GM12874 (cell line): ENCODE results near the gene C2orf92.

Source experiments
- TF ChIP-seq, protein P1 (sequence below): IDR thresholded peaks from 2 replicates; pipeline ENCODE4 v1.5.1; 2011; ENCODE audit warnings: low read depth, mild to moderate bottlenecking, control low read depth, low read length, moderate library complexity; ENCODE audit not compliant: insufficient read depth

C2orf92 gene

DNA sequence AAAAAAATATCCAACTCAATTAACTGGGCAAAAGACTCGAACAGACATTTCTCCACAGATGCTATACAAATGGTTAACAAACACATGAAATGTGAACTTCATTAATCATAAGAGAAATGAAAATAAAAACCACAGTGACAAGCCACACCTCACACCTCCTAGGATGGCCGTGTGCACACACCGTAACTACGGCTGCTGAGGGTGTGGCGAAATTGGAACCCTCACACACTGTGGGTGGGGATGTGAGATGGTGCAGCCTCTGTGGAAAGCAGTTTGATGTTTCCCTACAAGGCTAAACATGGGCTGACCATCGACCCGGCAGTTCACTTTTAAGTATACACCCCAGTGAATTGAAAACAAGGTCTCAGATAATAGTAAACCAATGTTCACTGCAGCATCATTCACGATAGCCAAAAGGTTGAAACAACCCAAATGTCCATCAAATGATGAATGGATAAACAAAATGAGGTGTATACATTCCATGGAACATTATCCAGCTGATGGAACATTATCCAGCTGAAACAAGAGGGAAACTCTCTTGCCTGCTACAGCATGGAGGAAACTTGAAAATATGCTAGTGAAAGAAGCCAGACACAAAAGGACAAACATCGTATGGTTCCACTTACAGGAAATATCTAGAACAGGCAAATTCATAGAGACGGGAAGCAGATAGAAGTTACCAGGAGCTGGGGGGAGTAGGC, 76.1 kb downstream of the C2orf92 start:
- TF ChIP-seq, protein P1, sequence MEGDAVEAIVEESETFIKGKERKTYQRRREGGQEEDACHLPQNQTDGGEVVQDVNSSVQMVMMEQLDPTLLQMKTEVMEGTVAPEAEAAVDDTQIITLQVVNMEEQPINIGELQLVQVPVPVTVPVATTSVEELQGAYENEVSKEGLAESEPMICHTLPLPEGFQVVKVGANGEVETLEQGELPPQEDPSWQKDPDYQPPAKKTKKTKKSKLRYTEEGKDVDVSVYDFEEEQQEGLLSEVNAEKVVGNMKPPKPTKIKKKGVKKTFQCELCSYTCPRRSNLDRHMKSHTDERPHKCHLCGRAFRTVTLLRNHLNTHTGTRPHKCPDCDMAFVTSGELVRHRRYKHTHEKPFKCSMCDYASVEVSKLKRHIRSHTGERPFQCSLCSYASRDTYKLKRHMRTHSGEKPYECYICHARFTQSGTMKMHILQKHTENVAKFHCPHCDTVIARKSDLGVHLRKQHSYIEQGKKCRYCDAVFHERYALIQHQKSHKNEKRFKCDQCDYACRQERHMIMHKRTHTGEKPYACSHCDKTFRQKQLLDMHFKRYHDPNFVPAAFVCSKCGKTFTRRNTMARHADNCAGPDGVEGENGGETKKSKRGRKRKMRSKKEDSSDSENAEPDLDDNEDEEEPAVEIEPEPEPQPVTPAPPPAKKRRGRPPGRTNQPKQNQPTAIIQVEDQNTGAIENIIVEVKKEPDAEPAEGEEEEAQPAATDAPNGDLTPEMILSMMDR: no peak

DNA sequence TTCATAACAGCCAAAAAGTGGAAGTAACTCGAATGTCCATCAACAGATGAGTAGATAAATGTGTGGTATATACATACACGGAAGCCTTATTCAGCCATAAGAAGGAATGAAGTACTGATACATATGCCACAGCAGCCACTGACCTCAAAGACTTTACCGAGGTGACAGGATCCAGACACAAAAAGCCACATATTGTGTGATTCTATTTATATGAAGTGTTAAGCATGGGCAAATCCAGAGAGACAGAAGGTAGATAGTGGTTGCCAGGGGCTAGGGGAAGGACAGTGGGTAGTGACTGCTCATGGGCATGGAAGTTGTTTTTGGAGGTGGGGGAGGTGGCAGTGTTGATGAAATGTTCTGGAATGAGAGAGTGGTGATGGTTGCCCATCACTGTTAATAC, 77.8 kb downstream of the C2orf92 start:
- TF ChIP-seq, protein P1: no peak

DNA sequence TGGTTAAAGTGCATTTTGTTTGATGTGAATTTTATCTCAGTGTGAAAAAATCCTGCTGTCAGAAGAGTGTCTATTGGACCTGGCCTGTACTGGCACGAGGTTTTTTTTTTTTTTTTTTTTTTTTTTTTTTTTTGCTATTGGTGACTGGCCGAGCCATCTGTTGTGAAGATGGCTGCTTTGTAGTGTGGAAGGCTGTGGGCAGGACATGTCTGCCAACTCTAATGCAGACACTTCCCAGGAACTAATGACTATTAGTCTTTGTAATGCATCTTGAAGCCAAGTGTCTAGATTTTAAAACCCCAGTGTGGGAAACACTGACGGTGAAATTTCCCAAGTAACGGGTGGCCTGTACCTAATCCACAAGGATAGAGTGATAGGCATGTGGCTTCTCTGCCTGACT, 78.2 kb downstream of the C2orf92 start:
- TF ChIP-seq, protein P1: no peak

DNA sequence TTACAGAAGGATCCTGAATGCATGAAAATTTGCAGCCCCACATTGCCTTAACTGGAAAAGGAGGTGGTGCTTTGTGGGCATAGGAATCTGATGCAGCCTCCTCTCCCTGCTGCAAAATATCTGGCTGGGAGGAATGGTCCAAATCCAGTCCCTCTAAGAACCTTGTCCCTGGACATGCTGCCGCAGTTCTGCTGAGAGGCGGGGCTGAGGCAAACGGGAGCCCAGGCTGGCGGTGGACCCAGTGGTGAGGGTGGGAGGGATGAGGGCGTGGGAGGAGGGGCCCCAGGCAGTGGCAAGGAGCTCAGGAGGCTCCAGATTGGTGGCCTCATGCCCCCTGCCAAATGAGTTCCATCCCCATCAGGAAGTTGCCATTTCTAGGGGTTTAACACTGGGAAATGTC, 80.1 kb downstream of the C2orf92 start:
- TF ChIP-seq, protein P1: no peak

DNA sequence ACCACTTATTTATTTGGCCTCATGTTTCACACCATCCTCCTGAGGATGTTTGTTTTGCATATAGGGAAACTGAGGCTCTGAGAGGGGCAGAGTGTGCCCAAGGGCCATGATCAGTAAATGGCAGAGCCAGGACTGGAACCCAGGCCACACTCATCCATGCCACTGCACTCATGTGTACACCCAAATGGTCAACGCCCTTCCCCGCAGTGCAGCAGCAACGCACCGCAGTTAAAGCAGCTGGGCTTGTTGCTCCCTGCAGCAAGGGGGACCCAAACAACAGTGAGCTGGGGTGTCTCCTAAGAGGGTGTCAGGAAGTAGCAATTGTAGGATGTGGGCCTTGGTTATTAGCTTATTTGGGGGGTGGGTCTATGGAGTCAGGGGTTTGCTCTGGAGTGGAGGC, 80.5 kb downstream of the C2orf92 start:
- TF ChIP-seq, protein P1: no peak

DNA sequence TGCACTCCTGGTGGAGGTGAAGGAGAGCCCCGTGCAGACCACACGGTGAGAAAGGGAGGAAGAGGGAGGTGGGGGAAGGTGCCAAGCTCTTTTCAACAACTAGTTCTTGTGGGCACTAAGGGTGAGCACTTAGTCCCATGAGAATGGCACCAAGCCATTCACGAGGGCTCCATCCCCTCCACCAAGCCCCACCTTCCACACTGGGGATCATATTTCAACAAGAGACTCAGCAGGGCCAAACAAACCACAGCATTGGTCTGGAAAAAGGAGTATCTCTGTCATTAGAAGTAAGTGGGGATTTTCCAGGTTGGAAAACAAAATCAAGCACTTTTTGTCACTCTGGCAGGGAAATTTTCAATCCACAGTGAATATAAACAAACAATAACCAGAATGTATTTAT, 82.2 kb downstream of the C2orf92 start:
- TF ChIP-seq, protein P1: no peak
